SIG-M5 treated with dmso at 0.1 percent for 504 hours (cell line): ENCODE data around the gene NEU1.
"Not testable (repeated sequence)": the region's sequence is repeated elsewhere in the genome, so short reads cannot be mapped to it uniquely, and the experiment has no call there.

ENCODE experiments used
- DNase-seq: peaks from one replicate; lab custom pipeline; 2025; ENCODE audit not compliant: unreplicated experiment; lab: John Stamatoyannopoulos, UW

NEU1 gene

DNA sequence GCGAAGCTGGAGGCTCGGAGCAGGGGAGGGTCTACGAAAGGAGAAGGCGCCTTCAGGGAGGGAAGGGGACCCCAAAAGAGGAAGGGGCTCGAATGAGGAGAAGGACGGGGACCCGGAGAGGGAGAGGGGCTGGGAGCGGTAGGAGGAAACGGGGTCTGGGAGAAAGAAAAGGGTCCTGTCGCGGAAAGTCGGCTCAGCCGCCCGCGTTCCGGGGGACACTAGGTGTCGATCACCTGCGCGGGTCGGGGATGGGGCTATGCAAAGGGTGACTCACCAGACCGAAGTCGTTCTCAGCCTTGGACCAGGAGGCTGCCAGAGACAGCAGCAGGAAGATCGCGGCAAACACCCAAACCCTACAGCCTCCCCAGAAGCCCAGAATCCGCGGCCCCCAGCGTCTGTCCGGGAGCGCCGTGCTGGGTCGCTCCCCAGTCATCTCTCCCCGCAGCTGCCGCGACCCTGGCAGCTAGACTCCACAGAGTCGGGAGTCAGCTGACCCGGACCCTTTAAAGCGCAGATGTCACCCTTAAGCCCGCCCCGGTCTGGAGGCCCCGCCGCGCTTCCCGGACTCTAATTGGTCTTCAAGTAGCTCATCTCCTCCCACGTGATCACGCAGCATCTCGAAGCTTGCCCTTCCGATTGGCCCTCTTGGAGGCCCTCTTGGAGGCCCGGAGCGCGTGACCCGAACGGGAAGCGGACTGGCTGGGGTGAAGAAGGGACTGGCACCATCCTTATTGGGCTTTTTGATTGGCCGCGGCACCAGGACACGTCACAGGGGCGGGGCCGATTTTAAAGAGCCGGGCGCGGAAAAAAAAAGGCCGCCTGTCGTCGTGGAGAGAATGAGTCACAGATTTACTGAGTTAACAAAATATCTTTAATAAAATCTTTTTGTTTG, at the start of gene NEU1:
TSS of gene NEU1 (minus strand) at position 478 of the 892 bp plus-strand sequence. CDS start at position 433, 45 bp downstream.
- DNase-seq = peak; percentile 100

DNA sequence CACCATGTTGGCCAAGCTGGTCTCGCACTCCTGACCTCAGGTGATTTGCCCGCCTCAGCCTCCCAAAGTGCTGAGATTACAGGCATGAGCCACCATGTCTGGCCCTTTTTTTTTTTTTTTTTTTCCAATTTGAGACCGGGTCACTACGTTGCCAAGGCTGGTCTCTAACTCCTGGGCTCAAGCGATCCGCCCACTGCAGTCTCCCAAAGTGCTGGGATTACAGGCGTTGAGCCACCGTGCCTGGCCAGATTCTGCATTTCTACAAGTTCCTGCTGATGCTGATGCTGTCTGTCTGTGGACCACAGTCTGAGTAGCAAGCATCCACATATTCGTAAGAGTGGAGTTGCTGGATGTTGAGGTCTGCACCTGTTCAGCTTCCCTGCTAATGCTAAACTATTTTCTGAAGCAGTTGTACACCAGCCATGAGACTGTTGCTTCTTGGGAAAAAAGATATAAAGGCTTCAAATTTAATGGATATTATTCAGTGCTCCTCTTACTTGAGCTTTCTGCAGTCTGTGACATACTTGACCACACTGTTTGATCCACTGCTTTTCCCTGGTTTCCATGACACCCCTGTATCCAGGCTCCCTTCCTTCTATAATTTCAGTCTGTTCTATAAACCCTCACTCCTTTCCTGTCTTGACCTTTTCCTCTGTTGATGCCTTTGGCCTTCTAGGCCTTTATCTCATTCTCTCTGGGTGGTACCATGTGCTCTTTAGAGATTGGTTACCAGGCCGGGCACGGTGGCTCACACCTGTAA, 49.4 kb upstream of the NEU1 start:
- DNase-seq = no peak

DNA sequence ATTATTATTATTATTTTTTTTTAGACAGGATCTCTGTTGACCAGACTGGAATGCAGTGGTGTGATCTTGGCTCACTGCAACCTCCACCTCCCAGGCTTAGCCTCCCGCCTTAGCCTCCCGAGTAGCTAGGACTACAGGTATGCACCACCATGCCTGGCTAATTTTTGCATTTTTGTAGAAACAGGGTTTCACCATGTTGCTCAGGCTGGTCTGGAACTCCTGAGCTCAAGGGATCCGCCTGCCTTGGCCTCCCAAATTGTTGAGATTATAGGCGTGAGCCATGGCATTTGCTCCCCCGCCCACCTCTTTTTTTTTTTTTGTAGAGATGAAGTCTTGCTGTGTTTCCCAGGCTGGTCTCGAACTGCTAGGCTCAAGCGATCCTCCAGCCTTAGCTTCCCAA, 46.7 kb upstream of the NEU1 start:
- DNase-seq = not testable (repeated sequence)

DNA sequence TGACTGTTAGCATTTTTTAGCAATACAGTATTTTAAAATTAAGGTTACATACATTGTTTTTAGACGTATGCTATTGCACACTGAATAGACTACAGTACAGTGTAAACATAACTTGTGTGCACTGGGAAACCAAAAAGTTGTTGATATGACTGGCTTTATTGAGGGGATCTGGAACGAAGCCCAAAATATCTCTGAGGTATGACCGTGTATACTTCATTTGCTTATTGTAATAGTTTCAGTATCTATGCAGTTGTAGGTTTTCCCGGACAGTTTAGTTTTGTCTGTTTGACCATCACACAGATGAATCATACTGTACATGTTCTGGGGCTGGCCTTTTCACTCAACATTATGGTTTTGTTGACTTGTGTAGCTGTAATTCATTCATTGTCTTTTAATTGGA, 46.2 kb upstream of the NEU1 start:
- no peak for DNase-seq

DNA sequence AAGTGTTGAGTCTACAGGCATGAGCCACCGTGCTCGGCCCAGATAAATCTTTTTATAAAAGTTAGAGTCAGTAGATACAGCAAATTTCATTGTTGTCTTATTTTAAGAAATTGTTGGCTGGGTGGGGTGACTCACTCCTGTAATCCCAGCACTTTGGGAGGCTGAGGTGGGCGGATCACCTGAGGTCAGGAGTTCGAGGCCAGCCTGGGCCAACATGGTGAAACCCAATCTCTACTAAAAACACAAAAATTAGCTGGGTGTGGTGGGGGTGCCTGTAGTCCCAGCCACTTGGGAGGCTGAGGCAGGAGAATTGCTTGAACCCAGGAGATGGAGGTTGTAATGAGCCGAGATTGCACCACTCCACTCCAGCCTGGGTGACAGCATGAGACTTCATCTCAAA, 45.6 kb upstream of the NEU1 start:
- DNase-seq = not testable (repeated sequence)

DNA sequence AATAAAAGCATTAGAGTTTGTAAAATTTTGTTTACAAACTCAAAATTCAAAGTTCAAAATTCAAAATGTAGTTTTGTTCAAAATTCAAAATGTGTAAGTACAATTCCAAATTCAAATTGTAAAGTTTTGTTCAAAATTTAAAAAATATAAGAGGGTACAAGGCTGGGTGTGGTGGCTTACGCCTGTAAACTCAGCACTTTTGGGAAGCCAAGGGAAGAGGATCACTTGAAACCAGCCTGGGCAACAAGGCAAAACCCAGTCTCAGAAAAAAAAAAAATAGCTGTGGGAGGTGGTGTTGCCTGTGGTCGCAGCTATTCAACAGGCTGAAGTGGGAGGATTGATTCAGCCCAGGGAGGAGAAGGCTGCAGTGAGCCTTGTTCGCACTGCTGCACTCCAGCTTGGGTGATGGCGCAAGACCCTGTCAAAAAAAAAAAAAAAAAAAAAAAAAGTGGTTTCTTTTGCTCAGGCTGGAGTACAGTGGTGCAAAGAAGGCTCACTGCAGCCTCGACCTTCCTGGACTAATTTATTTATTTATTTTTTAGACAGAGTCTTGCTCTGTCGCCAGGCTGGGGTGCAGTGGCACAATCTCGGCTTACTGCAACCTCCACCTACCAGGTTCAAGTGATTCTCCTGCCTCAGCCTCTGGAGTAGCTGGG, 44.7 kb upstream of the NEU1 start:
- DNase-seq = peak; percentile 85

DNA sequence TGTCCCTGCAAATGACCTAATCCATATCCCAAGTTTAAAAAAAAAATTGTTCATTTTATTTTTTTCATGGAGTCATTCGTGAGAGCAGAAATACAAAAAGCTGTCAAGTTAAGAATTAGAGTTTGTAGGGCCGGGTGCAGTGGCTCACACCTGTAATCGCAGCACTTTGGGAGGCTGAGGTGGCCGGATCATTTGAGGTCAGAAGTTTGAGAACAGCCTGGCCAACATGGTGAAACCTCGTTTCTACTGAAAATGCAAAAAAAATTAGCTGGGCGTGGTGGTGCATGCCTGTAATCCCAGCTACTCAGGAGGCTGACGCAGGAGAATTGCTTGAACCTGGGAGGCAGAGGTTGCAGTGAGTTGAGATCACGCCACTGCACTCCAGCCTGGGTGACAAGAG, 44.1 kb upstream of the NEU1 start:
- not testable (repeated sequence) for DNase-seq

DNA sequence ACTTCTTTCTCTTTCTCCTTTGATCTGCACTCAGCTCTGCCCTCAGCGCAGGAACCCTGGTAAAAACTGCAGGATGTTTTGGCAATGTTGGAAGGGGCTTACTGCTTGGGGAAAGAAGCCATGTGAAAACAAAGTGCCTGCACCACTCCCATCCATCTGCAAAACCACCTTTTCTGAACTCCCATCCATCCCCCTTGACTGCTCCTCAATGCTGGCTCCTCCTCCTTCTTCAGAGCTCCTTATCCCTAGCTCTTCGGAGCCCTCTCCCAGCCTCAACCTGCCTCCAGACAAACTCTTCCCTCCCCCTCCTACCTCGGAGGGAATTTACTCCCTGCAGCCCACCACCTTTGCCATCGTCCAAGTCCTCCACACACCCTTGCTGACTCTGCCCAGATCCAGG, 43.5 kb upstream of the NEU1 start:
- DNase-seq = no peak

DNA sequence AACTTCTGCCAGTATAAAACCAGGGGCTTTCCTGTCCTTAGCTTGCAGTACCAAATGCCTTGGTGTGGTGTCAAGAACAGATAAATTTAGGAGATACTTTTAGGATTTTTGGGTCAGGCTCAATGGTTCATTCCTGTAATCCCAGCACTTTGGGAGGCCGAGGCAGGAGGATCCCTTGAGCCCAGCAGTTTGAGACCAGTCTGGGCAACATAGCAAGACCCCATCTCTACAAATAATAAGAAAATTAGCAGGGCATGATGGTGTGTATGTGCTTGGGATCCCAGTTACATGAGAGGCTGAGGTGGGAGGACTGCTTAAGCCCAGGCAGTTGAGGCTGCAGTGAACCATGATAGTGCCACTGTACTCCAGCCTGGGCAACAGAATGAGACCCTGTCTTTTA, 42.4 kb upstream of the NEU1 start:
- no peak for DNase-seq

DNA sequence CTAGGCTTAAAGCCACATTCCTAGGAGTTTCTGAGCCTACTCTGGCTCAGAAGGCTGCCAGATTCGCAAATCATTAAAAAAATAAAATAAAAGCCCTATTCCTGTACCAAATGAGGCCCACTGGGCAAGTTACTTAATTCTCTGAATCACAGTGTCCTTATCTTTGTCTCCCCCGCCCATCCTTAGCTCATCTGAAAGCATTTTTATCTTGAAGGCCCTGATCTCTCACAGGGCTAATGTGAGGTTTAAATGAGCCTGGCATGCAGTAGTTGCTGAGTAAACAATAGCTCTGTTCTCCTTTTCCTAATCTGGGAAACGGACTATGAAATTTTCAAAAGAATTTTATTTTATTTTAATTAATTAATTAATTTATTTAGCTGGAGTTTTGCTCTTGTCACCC, 41.3 kb upstream of the NEU1 start:
- DNase-seq = no peak

DNA sequence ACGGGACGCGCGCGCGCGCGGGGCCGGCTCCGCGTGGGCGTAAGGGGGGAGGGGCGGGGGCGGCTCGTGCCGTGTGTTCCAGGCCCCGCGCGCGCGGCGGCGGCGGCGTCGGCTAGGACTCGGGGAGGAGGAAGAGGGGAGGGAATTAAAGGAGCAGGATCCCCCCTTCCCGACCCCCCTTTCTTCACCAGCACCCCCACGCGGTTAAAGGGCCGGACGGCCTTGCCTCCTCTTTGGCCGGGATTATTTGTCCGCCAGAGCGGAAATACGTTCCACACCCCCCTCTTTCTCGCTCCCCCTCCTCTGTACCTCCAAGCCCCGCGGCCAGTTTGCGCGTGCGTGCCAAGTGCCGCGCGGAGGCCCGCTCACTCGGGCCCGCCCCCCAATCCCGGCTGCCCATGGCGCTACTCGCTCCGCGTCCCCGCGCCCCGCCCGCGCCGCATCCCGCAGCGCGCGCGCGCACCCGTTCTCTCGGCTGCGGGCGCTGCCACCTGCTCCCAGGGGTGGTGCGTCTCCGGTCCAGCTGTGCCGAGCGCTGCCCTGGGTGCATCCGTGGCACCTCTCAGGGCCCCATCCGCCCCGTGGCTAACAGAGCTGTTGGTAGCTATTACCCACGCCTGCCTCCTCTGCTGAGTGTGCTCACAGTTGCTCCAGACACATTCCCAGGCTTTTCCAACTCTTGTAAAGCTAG, 39.5 kb upstream of the NEU1 start, which contains the start of gene ZBTB12:
TSS of gene ZBTB12 (minus strand) at position 134 of the 691 bp plus-strand sequence. CDS start 781 bp downstream, outside the sequence.
- DNase-seq = peak; percentile 86

DNA sequence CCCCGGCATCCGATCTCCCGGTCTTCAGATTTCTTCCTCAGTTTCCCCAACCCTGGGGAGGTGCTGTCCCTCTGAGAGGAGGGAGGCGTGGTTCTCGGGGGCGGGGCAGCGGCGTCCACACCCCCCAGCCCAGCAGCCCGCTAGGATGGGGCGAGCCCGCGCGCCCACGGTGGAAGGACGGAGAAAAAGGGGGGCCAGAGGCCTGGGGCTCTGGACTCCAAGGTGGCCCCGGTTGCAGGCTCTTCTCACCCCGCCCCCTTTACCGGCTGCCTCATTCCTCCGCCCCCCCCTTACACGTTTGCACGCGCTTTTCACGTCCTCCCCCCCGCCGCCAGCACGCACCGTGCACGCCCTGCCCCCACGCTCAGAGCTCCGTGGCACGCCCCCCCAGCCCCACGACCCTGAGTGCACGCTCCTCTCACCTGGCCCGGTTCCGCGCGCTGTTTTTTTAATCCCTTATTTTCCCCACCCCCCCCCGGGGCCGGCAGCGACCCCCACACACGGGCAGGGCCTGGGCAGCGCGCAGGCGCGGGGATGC, 38.9 kb upstream of the NEU1 start:
- DNase-seq = peak; percentile 41

DNA sequence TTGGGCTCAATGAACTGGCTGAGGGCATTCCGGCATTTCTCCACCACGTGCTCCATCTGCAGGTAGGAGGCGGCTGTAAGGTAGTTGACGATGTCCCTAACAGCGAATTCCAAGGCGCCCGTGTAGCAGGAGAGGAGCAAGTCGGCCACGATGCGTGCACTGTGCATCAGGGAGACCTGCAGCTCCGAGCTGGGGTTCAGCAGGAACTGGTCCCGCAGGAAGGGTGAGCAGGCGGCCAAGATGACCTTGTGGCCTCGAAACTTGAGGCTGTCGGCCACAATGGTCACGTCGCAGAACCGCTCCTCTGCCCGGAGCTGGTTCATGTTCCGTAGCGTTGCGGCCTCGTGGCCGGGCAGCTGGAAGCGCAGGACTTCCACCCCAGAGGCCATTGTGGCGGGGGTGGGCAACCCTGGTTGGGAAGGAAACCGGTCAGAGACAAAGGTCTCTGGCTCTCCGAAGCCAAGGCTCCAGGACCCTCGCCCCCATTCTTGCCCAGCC, 38.3 kb upstream of the NEU1 start:
- DNase-seq = no peak

DNA sequence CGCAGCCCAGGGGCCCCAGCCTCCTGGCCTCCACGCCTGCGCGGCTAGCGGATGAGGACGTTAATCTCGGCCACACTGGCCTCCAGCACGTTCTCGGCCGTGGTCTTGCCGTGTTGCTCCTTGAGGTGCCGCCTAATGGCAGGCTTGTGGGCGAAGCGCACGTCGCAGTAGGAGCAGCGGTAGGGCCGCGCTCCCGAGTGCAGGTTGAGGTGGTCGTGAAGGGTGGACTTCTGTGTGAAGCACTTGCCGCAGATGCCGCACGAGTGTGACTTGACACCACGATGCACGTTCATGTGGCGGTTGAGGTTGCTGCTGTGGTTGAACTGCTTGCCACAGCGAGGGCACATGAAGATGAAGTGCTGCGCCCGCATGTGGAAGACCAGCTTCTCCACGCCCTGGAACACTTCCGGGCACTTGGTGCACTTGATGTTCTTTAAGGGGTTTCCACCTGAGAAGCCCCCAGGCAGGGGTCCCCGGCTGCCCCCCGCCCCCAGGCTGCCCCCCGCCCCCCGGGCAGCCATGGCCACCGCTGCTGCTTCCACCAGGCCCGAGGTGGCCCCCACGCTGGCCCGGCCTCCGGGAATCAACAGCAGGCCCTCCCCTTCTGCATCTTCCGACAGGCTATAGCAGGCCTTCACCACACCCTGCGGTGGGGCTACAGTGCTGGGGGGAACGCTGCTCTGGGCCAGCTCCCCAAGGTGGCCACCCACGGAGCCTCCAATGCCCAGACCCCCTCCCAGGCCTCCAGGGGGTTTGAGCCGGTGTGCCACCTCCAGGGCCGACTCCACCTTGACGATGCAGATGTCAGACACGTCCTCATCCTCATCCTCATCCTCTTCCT, 37.5 kb upstream of the NEU1 start:
- no peak for DNase-seq

DNA sequence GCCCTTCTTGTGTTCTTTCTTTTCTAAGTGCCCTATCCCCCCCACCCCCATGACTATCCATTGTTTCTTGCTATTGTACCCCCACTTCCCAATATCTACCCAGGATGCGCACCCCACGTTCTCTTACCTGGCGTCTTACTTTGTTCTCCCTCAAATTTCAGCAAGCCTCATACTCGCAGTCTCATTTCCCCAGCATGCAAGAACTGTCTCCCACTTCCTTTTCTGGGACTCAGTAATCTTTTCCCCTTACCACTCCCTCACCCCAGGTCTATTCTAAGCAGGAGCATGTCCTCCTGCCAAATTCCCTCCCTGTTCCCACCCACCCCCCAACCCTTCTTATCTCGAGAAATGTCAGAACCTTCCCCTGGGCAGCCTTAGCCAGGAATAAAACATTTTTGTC, 36.6 kb upstream of the NEU1 start:
- DNase-seq = peak; percentile 14

DNA sequence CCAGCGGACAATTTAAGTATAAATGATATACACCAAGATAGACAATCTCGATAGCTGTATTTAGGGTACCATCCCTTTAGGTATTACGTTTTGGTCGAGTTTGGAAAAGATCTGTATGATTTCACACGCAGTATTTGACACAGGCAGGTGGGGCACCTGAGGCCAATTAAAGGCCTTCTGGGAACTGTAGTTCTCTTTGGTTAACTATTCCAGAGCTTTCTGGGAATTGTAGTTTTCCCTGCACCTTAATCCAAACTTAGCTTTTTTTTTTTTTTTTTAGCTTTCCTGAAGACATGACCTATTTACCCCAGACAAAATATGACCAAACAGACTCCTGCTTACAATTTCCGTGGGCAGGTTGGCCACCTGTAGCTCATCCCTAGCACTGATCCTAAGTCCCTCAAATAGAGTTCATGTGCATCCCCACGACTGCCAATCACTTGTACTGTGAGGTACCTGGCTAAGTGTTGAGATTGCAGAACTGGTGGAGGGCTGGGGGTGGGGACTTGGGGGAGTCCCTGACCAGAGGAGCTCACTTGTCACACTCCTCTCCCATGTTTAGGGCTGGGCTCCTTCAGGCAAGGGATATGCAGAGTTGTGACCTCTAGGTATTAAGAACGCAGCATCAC, 35.9 kb upstream of the NEU1 start:
- DNase-seq = peak; percentile 34

DNA sequence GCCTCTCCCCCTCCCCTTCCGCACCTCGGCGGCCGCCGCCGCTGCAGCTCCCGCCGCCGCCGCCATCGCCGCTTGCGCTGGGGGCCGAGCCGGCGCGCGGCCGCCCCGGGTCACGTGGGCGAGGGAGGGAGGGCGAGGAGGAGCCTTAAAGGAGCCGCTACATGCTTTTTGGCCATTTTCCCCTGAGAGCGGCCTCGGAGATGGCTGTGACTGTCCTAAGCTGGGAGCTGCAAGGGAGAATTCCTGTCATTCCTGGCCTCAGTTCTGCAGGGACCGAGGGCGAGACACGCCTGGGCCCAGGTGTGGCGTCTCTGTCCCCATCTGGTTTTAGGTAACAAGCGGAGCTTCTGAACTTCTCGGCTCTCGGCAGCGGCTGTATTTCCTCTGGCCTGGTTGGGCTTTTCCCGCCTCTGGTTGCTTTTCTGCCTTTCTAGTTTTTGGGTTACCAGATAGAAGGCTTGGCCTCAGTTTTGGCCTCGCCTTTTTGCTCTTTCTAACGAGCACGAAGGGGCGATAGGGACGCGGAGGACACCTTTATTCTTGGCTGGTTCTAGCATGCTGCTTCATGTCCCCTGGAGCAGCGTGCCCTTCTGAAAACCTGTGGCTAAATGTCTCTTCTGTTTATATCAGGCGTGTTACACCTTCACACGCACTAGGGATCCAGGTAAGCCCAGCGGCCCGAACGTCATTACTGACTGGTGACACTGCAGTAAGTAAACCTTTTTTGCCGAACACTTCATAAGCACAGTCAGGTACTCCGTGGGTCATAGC, 35.2 kb upstream of the NEU1 start, which contains the start of gene EHMT2:
TSS of gene EHMT2 (minus strand) at position 87 of the 771 bp plus-strand sequence. CDS start at position 66, 21 bp downstream.
- peak; percentile 68 for DNase-seq
